Breast epithelium (tissue), 3 donors: Measurements from ENCODE around the gene CCDC88C.

Experiments
- POLR2A ChIP-seq: fragments of 450-650 bp; IDR thresholded peaks from one replicate; pipeline ENCODE4 v1.6.1; 2016; ENCODE audit warnings: antibody characterized with exemption, mild to moderate bottlenecking, moderate library complexity
- POLR2AphosphoS5 ChIP-seq, 3 donors: sonication (generic); formaldehyde crosslinking; IDR thresholded peaks; one replicate each; pipeline ENCODE4 v1.6.1; 2017; ENCODE audit warnings: antibody characterized with exemption in 3 of 3
- TF ChIP-seq, protein P1 (sequence below), 3 donors: fragments of 450-650 bp; IDR thresholded peaks; one replicate each; pipeline ENCODE4 v1.5.1; 2016 to 2017; ENCODE audit warnings: antibody characterized with exemption in 3 of 3, mild to moderate bottlenecking in 3 of 3, moderate library complexity in 3 of 3

DNA sequence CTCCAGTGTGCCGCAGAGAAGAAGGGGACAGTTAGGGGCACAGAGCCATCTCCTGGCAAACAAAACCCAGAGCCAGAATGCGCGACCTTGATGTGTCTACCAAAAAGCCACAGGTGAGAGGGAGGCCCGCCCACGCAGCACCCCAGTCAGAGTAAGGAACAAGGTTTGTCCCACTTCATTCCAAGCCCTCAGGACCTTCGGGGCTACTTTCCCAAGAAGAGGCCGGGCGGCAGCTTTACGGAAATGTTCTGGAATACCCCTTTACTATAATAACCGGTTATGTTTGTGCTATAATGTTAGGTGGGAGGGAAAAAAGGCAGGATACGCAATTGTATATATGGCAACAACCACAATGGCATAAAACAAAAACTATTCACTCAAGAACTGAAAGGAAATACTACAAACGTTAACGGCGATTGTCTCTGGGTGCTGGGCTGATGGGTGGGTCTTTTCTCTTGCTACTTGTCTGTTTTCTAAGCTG is 12.3 kb downstream of the CCDC88C start:
- TF ChIP-seq POLR2A (no peak), POLR2AphosphoS5 (IDR thresholded peaks at IDR 0.05) (no peak)
- TF ChIP-seq, protein P1, sequence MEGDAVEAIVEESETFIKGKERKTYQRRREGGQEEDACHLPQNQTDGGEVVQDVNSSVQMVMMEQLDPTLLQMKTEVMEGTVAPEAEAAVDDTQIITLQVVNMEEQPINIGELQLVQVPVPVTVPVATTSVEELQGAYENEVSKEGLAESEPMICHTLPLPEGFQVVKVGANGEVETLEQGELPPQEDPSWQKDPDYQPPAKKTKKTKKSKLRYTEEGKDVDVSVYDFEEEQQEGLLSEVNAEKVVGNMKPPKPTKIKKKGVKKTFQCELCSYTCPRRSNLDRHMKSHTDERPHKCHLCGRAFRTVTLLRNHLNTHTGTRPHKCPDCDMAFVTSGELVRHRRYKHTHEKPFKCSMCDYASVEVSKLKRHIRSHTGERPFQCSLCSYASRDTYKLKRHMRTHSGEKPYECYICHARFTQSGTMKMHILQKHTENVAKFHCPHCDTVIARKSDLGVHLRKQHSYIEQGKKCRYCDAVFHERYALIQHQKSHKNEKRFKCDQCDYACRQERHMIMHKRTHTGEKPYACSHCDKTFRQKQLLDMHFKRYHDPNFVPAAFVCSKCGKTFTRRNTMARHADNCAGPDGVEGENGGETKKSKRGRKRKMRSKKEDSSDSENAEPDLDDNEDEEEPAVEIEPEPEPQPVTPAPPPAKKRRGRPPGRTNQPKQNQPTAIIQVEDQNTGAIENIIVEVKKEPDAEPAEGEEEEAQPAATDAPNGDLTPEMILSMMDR (IDR thresholded peaks at IDR 0.05): no peak
